Measurements from ENCODE around the gene MACROD1.

Gene MACROD1

GRCh38 chr11:64008283-64008913, 157.5 kb downstream of the MACROD1 start:
- DNase-seq (ENCODE audit: low read depth, low spot score): no peak
- no peak overlapping the region for H3K27ac ChIP-seq

DNA sequence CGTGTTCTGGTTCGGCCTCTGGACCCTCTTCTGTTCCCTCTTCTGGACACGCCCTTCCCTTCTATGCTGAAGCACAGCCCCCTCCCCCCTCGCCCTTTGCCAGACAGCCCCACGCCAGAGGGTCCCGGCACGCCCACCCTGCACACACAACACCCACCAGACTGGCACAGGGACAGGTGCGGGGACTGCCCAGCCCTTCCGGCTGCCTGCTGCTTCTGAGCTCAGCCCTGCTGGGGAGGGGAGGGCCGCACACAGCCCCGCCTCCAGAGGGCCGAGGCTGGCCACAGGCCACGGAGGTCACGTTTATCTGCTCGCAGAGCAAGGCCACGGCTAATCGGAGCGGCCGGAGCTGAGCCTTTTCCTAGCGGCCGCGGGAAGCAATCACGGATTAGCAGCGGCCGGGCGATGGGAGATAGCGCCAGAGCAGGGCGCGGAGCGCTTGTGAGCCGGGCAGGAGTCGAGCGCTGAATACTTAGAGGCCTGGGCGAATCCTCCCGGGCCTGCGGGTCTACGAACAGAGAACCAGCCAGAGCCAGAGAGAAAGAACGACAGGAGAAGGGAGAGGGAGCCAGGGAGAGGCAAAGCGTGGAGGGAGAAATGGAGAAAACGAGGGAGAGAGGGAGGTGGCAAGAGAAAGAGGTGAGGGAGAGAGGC, 158.2 kb downstream of the MACROD1 start:
- no peak for DNase-seq (ENCODE audit: low read depth, low spot score)
- no peak overlapping the region for H3K27ac ChIP-seq

GRCh38 chr11:64007160-64007628, 158.7 kb downstream of the MACROD1 start:
- no peak for DNase-seq (ENCODE audit: low read depth, low spot score)
- H3K27ac ChIP-seq: no peak overlapping the region

DNA sequence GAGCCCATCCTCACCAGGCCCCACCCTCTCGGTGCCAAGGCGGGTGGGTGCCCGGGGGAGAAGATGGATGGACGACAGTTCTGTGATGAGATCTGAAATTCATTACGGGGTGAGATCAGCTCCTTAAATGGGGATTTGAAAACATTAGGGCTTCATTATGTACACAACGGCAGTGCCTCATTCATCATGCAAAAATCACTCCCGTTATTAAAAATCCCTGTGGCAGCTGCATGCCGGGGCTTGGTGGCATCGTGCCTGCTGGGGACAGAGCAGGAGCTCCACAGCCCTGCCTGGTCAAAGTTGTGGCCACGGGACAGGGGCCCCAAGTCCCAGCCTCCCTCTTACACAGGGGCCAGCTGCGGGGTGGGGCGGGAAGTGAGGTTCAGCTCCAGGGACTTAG, 159.5 kb downstream of the MACROD1 start:
- DNase-seq (ENCODE audit: low read depth, low spot score): no peak
- no peak overlapping the region for H3K27ac ChIP-seq

DNA sequence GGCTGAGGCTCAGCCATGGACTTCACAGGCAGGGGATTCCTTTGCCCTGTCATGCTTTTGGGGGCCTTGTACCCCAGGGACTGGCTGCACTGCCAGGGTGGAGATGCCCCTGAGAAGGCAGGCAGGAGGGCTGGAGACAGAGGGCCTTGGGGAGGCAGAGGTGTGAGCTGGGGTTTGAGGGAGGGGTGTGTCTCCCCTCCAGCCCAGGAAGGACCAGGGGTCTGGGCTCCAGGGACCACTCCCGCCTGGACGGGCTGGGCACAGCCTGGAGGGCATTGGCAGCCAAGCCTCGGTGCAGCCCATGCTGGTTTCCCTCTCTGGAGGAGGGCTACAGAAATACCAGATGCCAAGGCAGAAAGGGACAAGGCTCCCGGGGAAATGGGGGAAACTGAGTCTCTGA, 160.2 kb downstream of the MACROD1 start:
- no peak overlapping the region for H3K27ac ChIP-seq
- no peak for DNase-seq (ENCODE audit: low read depth, low spot score)

- H3K27ac ChIP-seq: no peak overlapping the region
- DNase-seq (ENCODE audit: low read depth, low spot score): no peak
Measured at GRCh38 chr11:64004590-64004984, 161.3 kb downstream of the MACROD1 start.

DNA sequence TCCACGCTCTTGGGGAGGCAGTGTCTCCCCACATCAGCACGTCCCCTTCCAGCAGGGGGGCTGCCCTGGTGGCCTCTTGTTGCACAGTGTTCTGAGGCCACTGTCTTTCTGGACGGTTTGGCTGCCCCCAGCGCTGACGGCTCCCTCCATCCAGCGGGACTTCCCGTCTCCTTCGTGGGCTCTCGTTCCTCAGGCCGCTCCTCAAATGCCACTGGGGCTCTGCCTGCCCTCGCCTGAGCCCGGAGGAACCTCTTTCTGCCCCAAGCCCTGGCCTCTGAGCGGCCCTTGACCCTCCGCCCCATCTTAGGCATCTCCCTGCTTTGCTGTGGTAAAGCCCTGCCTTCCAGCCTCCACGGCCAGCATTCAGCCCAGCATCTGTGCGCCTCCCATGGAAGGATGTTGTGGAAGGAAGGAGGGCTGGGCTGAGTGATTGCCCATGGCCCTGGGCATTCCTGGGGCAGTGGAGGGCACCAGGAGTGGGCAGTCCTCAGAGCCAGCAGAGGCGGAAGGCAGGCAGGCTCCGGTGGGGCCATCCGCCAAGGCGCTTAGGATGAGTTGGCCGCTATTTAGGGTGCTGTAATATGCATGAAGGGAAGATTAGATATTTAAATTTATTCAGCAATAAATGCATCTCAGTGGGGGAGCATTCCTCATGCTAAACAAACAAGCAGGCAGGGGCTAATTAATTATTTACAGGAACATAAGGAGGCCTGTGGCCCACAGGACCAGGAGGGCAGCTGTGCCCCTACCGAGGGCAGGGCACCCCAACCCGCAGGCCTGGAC, 161.9 kb downstream of the MACROD1 start:
- DNase-seq (ENCODE audit: low read depth, low spot score): no peak
- H3K27ac ChIP-seq: no peak overlapping the region

GRCh38 chr11:64001484-64002420, 164.2 kb downstream of the MACROD1 start:
- DNase-seq (ENCODE audit: low read depth, low spot score): no peak
- no peak overlapping the region for H3K27ac ChIP-seq

DNA sequence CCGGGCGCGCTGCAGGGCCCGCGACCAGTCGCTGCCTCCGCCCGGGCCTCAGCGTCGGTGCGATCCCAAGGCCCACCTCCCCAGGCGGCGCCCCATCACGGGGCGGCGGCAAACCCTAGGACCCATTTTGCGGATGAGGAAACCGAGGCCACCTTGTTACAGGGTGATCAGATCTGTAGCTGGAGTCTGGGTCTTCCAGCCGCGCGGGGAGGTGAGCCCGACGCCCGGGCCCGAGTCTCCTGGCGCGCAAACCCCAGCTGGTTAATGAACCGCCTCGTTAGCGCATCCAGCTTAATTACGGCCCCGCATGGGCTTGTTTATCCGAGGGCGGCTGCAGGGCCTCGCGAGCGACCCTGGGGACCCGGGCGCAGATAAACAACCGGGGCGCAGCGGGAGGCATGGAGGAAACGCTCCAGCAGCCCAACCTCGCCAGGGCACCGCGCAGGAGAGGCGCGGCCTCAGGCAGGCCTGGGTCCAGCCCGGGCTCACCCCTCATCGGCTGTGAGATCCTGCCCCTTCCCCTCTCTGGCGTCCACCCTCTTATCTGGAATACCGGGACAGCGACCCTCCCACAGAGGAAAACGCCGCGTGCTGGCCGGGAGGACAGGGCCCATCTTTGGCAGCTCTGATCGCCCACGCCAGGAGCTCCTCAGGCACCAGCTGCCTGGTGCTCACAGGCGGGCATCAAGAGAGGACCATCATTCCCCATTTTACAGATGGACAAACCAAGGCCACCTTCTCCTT, 165.0 kb downstream of the MACROD1 start:
- DNase-seq (ENCODE audit: low read depth, low spot score): no peak

DNA sequence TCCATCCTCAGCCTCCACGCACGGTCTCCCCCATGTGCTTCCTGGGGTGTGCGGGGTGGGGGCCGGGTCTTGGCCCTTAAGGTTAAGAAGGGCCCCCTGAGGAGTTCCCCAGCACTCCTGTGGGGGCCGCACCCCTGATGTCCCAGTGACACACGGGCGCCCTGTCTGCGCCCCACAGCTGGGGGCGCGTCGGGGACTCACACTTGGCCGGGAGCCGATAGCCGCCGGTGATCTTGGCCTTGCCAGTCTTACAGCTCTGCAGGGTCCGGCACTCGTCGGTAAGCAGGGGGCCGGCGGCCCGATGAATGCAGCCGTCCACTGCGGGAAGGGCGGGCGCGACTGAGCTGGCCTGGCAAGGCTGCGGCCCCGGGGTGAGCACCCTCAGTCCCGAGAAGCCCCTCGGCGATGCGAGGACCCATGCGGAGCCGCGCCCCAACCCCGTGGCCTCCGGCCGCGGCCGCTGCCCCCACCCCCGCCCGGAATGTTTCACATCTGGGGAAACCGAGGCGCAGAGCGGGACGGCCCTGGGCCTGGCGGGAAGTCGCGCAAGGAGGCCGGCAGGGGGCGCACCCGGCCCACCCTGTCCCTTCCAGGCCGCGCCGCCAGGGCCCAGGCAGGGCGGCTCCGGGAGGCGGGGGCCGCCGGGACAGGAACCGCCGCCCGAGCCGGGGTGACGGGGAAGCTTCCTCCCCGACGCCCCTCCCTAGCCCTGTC, 165.7 kb downstream of the MACROD1 start:
- DNase-seq (ENCODE audit: low read depth, low spot score): no peak
- no peak overlapping the region for H3K27ac ChIP-seq

More for the DNA sequence above, 165.0 kb downstream of the MACROD1 start:
- no peak overlapping the region for H3K27ac ChIP-seq

DNA sequence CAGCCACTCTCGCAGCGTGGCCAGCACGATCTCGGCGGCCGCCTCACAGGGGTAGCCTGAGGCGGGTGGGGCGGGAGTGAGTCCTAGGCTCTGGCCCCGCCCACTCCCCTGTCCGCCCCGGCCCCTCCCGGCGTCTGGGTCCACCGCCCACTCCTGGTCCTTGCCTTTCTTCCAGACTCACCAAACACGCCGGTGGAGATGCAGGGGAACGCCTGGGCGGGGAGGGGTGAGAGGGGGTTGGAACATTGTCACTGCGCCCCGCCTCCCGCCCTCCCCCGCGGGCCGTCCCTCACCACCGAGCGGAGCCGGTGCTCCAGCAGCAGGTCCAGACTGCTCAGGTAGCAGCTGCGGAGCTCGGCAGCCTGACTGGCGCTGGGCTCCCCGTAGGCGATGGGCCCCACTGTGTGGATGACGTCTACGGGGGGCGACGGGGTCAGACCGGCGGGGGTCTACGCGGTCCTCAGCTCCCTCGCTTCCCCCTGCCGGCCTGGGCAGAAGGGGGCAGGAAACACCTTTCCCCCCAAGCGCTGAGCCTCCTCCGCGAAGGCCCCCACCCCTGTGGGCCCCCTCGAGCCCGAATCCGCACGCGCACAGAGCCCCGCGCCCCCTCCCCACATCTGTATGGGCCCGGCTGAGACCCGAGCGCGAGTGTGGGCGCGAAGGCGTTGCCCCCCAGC, 166.4 kb downstream of the MACROD1 start:
- H3K27ac ChIP-seq: peak overlapping the region; percentile 33
- peak; percentile 87 for DNase-seq (ENCODE audit: low read depth, low spot score)

DNA sequence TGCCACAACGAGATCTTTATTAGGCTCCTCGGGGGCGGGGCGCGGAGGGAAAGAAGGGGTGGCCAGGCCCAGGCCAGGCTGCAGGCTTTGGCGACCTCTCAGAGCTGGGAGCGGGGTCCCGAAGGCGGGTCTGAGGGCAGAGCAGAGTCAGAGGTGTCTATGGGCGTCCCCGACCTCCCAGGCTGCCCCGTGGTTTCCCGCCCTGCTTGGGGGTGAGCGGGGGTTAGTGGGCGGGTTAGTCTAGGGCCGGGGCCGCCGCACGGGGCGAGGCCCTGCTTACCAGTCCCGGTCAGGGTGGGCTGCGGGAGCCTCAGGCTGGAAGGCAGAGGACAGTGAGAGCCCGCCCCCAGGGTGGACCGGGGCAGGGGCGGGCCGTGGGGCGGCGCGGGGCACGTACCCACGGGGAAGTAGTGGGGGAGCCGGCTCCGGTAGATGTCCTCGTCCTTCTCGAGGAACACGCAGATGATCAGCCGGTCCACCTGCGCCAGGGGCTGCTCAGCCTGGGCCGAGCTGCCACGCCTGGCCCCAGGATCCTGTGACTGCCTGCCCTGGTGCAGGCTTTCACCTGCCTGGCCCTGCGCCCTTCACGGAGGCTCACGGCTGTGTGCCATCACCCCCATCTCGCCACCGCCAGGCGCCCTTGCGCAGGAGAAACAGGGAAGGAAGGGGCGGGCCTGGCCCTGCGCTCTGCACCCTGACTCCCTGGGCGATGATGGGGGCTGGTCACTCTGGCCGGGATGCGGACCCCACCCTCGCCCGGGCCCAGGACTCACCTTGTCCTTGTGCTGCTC, 167.2 kb downstream of the MACROD1 start:
- no peak for DNase-seq (ENCODE audit: low read depth, low spot score)
- peak overlapping the region; percentile 33 for H3K27ac ChIP-seq

- no peak overlapping the region for H3K27ac ChIP-seq
- no peak for DNase-seq (ENCODE audit: low read depth, low spot score)
Measured at GRCh38 chr11:63997801-63998337, 168.0 kb downstream of the MACROD1 start.

GRCh38 chr11:63997104-63997700, 168.7 kb downstream of the MACROD1 start:
- DNase-seq (ENCODE audit: low read depth, low spot score): no peak
- H3K27ac ChIP-seq: no peak overlapping the region

GRCh38 chr11:63996512-63996911, 169.4 kb downstream of the MACROD1 start:
- H3K27ac ChIP-seq: no peak overlapping the region

GRCh38 chr11:63993993-63994392, 171.9 kb downstream of the MACROD1 start:
- no peak for DNase-seq (ENCODE audit: low read depth, low spot score)
- no peak overlapping the region for H3K27ac ChIP-seq

More at GRCh38 chr11:63996512-63996911, 169.4 kb downstream of the MACROD1 start:
- DNase-seq (ENCODE audit: low read depth, low spot score): no peak

DNA sequence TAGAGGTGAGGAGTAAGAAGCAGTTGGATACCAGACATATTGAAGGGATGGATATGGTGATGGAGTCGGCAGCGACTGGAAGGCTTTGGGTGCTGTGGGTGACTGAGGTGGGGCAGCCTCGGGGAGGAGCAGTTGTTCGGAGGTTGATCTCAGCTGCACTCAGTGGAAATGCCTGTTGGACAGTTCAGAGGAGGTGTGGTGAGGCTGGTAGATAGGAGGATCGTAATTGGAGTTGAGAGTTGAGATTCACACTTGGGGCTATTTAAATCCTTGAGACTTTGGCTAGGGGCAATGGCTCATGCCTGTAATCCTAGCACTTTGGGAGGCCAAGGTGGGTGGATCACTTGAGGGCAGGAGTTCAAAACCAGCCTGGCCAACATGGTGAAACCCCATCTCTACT, 172.8 kb downstream of the MACROD1 start:
- no peak for DNase-seq (ENCODE audit: low read depth, low spot score)

More for the DNA sequence above, 172.8 kb downstream of the MACROD1 start:
- no peak overlapping the region for H3K27ac ChIP-seq
